K562 treated with DMSO at 1 percent for 24 hours (cell line): ENCODE measurements around the gene EPSTI1. TPM values are rescaled to one million over a fixed set of nuclear protein-coding genes. Genes with fewer than 3 reads are reported as not detected.

Source experiments
- total RNA-seq: library from RNA; unstranded; fragments of 300-600 nt; gene quantifications from 2 replicates; pipeline ENCODE4 v1.2.3, GENCODE V29; 2022; ENCODE audit warnings: low read depth; ENCODE audit not compliant: insufficient read depth

The EPSTI1 gene, protein sequence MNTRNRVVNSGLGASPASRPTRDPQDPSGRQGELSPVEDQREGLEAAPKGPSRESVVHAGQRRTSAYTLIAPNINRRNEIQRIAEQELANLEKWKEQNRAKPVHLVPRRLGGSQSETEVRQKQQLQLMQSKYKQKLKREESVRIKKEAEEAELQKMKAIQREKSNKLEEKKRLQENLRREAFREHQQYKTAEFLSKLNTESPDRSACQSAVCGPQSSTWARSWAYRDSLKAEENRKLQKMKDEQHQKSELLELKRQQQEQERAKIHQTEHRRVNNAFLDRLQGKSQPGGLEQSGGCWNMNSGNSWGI
- 0.10 TPM in 1 of 2 replicates, not detected in the other for total RNA-seq

DNA sequence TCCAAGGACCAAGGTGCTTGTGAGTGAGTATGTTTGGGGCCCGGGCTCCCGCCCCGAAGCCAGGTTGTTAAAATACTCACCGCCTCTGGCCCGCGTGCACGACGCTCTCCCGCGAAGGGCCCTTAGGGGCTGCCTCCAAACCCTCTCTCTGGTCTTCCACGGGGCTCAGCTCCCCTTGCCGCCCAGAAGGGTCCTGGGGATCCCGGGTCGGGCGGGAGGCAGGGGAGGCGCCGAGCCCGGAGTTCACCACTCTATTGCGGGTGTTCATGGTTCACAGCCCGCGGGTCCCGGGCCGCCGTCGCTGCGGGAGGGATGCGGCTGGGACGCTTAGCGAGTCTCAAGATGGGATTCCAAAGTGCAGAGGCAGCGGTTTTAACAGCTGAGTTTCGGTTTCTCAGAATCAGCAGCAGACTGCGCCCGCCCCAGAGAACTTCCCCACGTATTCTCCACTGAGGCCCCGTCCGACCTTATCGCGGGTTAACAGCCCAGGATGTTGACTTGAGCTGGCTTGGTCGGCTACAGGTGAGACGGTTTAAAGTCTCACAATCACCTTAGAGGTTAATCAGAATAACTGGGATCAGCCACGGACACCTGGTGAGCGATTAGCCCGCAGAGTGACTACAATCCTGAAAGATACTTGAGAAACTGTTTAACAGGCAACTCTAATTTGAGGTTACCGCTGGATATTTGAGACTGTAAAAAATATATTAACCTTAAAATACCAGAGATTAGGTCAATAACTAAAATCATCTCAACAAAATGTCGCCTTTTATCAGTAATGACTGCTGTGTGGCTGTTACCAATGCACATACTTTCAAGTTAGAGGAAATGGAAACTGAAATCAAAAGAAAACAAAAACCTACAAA, at the start of gene EPSTI1:
EPSTI1 (minus strand) TSS at position 344 of the 866 bp plus-strand sequence; CDS start at position 268, 76 bp downstream.

DNA sequence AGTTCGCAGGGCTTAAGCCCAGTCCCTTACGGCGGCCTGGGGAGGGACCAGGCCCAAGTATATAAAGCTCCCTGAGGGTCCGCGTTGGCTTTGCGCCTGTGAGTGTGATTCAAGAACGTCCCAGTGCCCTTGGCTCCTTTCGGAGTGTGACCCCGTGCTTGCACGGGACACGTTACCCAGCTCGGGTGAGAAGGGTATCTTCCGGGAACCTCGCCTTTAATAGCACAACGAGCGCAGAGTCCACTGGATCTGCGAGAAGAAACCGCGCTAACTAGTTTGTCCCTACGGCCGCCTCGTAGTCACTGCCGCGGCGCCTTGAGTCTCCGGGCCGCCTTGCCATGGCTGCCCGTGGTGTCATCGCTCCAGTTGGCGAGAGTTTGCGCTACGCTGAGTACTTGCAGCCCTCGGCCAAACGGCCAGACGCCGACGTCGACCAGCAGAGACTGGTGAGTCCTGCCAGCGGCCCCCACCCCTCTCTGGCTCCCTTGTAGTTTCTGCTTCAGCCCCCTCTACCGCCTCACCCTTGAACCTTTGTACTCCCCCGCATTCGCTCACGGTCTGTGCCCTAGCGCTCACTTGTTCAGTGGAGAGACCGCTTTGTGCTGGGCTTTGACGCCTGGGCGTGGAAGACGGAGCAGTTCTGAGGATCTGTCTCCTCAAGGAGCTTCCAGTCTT, 31.4 kb upstream of the EPSTI1 start, which contains the start of gene DNAJC15:
DNAJC15 (plus strand) TSS at position 298 of the 675 bp plus-strand sequence; CDS start at position 339, 41 bp downstream.

Other genes with a start within 250 kb of the EPSTI1 start
- not detected in 2 replicates for gene FAM216B, start 210.7 kb downstream of the EPSTI1 start, total RNA-seq
- gene DNAJC15, start 31.3 kb upstream of the EPSTI1 start, total RNA-seq: 0.37 and 0.88 TPM in 2 replicates